ENCODE data around the gene MUCL1.
A peak's percentile ranks its signal among the peaks of the same experiment; 100 is the strongest.

The MUCL1 gene

GRCh38 chr12:54853933-54854538, at the start of gene MUCL1:
Gene MUCL1, plus strand, starts transcription at chr12:54854516. Its CDS starts 67 bp downstream, at chr12:54854583.
- TF ChIP-seq, protein P1, sequence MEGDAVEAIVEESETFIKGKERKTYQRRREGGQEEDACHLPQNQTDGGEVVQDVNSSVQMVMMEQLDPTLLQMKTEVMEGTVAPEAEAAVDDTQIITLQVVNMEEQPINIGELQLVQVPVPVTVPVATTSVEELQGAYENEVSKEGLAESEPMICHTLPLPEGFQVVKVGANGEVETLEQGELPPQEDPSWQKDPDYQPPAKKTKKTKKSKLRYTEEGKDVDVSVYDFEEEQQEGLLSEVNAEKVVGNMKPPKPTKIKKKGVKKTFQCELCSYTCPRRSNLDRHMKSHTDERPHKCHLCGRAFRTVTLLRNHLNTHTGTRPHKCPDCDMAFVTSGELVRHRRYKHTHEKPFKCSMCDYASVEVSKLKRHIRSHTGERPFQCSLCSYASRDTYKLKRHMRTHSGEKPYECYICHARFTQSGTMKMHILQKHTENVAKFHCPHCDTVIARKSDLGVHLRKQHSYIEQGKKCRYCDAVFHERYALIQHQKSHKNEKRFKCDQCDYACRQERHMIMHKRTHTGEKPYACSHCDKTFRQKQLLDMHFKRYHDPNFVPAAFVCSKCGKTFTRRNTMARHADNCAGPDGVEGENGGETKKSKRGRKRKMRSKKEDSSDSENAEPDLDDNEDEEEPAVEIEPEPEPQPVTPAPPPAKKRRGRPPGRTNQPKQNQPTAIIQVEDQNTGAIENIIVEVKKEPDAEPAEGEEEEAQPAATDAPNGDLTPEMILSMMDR (IDR thresholded peaks at IDR 0.05; ENCODE audit: low read depth, low read length, missing control alignments), result peak; percentile 82
- peak; percentile 19 for DNase-seq (ENCODE audit: low read depth)
- H3K4me3 ChIP-seq (ENCODE audit: low read depth, low read length), result no peak within 1 kb of the TSS

DNA sequence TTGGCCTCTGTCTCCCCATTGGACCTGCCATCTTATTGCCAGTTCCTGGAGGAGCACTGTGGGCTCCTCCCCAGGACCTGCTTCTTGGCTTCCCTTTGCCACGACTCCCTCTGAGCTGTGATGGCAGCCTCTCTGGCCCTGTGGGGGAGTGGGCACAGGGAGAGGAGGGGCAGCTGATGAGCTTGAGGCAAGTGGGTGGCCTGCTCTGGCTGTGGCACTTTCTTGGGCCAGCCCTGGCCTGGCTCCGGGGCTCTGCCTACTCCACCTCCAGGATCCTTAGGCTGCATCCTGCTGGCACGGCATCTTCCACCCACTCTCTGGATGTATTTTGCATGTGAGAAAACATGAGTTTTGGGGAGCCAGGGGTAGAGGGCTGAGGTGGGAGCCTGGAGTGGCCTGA, 32.6 kb upstream of the MUCL1 start:
- DNase-seq (ENCODE audit: low read depth), result no peak
- H3K4me3 ChIP-seq (ENCODE audit: low read depth, low read length), result no peak overlapping the region
- TF ChIP-seq, protein P1 (IDR thresholded peaks at IDR 0.05; ENCODE audit: low read depth, low read length, missing control alignments), result no peak

DNA sequence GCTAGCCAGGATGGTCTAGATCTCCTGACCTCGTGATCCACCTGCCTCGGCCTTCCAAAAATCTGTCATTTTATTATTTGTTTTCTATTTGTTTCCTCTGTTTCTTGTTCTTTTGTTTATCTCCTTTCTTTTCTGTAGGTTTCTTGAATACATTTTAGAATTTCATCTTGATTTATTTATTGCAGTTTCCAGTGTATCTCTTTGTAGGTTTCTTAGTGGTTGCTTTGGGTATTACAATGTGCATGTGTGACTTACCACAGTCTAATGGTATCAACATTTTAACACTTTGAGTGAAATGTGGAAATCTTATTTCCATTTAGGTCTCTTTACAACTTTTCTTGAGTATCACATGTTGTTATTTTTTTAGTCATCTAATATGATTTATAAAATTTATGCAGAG, 29.9 kb upstream of the MUCL1 start:
- no peak for DNase-seq (ENCODE audit: low read depth)
- no peak overlapping the region for H3K4me3 ChIP-seq (ENCODE audit: low read depth, low read length)
- TF ChIP-seq, protein P1 (IDR thresholded peaks at IDR 0.05; ENCODE audit: low read depth, low read length, missing control alignments), result peak; percentile 40

DNA sequence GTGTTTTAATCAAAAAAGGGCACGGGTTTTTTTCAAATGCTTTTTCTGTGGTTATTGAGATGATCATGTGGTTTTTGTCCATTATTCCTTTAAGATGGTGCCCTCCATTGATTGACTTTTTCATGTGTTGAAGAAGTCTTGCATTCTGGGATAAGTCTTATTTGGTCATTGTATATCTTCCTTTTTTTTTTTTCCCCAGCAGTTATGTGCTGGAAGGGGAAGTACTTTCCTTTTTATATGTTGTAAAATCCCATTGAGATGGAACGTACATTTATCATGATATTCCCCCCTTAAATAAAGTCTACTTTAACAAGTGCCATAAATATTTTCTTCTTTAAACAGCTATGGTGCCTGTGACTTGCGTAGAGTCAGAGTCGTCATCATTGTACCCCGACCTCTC, 24.8 kb upstream of the MUCL1 start:
- TF ChIP-seq, protein P1 (IDR thresholded peaks at IDR 0.05; ENCODE audit: low read depth, low read length, missing control alignments), result no peak
- no peak for DNase-seq (ENCODE audit: low read depth)
- H3K4me3 ChIP-seq (ENCODE audit: low read depth, low read length), result no peak overlapping the region

GRCh38 chr12:54830199-54830598, 24.1 kb upstream of the MUCL1 start:
- H3K4me3 ChIP-seq (ENCODE audit: low read depth, low read length), result no peak overlapping the region
- TF ChIP-seq, protein P1 (IDR thresholded peaks at IDR 0.05; ENCODE audit: low read depth, low read length, missing control alignments), result no peak
- DNase-seq (ENCODE audit: low read depth), result no peak

DNA sequence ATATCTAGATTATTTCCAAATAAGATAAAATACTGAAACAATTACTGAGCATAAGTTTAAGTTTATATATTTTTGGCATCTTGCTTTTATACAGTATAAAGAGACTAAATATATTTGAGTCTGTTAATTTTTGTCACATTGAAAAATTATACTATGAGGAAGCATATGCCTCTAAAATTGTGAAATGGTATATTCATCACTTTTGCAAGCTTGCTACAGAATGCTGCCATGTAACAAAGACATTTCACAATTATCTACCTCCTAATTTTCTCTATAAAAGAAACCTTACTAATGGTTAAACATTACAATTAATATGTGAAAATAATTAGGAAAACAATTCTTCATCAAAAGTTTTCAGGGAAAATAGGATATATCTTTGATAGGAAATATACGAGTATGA, 22.7 kb upstream of the MUCL1 start:
- H3K4me3 ChIP-seq (ENCODE audit: low read depth, low read length), result no peak overlapping the region
- TF ChIP-seq, protein P1 (IDR thresholded peaks at IDR 0.05; ENCODE audit: low read depth, low read length, missing control alignments), result no peak
- no peak for DNase-seq (ENCODE audit: low read depth)

DNA sequence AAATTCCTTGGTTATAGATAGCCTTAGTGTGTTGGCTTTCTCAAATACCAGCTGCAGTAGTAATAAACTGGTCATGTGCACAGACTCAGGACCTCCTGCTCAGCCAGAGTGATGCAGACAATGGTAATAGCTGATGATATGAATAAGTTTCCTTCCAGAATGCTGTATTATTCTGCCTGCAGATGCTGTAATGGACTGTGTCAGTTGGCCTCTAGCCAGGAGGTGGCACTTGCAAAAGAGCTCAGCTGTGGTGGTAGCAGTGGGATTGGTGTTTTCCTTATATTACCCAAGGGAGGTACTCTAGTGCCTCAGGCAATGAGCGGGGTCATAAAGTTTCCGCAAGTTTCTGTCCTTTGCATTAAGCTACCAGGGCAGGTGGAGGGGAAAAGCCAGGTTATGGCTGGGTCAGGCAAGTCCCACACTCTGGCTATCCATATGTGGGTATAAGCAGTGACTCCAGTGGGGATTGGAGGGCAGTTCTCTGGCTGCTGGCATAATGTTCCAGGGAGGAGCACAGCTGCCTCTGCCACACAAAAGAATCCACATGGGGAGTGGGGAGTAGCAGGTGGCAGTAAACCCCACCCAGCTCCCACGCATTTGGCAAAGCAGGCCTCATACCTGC, 14.0 kb upstream of the MUCL1 start:
- no peak overlapping the region for H3K4me3 ChIP-seq (ENCODE audit: low read depth, low read length)
- TF ChIP-seq, protein P1 (IDR thresholded peaks at IDR 0.05; ENCODE audit: low read depth, low read length, missing control alignments), result no peak
- no peak for DNase-seq (ENCODE audit: low read depth)
